HG03354 (cell line): ENCODE results near the gene DCX.
A peak's percentile ranks its signal among the peaks of the same experiment; 100 is the strongest.

Source experiments
- ATAC-seq: cut with Tn5 transposase; IDR thresholded peaks from one replicate; pipeline ENCODE4 v1.9.1; 2021; ENCODE audit warnings: mild to moderate bottlenecking; ENCODE audit not compliant: unreplicated experiment, poor library complexity, severe bottlenecking

The DCX gene

GRCh38 chrX:111411983-111412382 lies at the start of gene DCX:
TSS of gene DCX (minus strand) at chrX:111412192. CDS start at chrX:111410398, 1,794 bp downstream.
- ATAC-seq: no peak

- no peak for ATAC-seq
Measured at GRCh38 chrX:111460607-111461006, 48.6 kb upstream of the DCX start.

- ATAC-seq: peak; percentile 88
Measured at GRCh38 chrX:111447298-111447697, 35.3 kb upstream of the DCX start.

- peak; percentile 58 for ATAC-seq
Measured at GRCh38 chrX:111445485-111445884, 33.5 kb upstream of the DCX start.

DNA sequence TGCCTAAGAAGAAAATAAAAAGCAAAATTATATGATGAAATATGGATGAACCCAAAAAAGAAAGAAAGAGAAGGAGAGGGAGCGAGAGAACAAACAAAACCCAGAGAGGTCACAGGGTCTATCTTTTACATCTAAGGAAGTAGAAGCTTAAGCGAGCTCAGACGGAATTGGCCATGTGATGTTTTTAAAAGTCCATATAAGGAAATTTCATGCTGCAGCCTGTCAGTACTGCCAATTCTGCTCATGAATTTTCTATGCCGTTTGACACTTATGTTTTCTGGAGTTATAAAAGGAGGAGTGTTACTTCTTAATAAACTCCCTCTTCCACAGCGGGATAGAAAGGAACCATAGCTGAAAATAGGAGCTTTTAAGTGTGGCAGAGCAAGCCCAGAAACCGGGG lies 32.9 kb upstream of the DCX start:
- no peak for ATAC-seq

DNA sequence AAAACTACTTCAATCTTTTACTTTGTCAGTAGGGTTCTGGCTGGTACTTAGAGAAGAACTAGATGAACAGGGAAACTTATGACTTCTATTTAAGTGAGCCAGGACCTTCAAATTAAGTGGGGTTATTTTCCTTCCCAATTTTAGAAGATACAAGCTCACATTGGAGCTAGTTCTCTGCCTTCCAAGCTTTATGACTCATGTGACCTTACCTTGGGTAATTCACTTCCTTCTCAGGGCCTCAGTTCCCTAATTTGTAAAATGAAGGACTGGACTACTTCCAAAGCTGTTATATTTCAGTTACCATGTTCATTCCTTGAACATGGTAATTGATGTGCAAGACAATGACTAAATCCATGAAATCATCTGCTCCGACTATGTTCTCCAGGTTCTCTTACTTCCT lies 32.0 kb upstream of the DCX start:
- ATAC-seq: no peak

- no peak for ATAC-seq
Measured at GRCh38 chrX:111442791-111443190, 30.8 kb upstream of the DCX start.

DNA sequence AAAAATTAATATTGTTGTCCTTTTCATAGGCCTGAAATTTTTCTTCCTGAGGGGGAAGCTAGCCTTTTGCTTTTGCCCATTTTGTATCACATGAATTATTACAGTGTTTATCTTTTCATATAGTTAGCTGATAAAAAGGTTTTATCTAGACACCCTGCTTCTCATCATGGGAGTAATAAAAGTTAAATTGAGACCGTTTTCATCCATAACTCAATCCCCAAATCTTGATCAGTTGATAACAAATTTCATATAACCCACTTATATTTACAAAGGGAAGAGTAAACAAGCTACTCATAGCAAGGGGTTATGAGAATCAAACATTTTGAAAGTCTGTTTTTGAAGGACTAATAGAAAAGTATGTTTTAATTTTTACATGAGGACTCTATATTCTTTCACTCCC lies 23.5 kb upstream of the DCX start:
- no peak for ATAC-seq

DNA sequence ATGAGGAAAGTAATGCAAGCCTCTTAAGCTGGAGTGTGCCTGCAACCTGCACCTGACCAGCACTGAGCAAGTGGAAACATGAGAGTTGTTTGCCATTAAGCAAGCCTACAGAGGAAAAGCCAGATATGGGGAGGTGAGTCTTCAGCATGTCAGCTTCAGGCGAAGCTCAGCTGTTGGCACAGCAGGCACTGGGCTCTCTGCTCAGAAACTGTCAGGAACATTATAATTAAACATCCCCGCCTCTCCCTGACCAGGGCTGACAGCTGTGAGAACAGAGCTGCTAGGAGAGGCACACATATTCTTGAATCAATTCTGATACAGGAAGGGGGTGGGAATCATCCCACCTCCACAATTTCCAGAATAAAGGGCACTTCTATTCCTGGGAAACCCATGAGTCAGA lies 19.0 kb upstream of the DCX start:
- ATAC-seq: no peak

- no peak for ATAC-seq
Measured at GRCh38 chrX:111411557-111411956, 435 bp downstream of the DCX start.

DNA sequence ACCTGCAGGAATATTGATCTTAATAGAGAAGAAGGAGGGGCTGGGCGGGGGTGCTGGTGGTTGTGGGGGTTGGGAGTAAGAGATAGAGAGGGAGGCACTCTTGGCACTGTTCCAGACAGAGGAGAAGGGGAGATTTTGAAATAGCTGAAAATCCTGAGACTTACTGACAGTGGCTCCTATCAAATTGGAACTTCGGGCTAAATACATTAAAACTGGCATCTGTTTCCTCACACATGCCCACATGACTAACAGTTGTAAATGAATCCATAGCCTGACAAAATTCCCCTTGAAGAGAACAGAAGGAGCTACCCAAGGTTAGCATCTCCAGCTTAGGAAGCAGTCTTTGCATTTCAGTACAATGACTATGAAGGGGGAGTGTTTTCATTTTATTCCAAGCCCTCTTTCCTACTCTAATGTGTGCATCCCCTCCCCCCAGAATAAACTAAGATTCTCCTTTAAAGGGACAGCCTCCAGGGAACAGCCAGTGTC lies 1.4 kb downstream of the DCX start:
- no peak for ATAC-seq

- no peak for ATAC-seq
Measured at GRCh38 chrX:111409326-111409725, 2.7 kb downstream of the DCX start.

DNA sequence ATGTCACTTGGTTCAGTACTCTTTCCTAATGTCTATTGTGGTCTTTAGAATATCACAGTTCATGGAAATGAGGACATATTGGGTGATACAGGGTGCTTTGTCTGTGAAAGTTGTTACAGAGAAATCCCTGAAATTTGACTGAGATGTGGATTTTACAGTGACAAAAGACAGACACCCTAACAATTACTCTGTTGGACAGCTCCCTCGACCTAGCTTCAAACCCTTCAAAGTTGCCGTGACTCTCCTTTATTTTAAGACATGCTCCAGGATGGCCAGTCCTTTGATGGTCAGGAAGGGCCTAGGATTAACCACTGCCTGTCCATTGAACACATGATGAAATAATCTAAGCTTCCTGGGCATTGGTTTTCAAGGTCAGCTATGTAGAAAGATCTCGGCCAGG lies 4.0 kb downstream of the DCX start:
- no peak for ATAC-seq

DNA sequence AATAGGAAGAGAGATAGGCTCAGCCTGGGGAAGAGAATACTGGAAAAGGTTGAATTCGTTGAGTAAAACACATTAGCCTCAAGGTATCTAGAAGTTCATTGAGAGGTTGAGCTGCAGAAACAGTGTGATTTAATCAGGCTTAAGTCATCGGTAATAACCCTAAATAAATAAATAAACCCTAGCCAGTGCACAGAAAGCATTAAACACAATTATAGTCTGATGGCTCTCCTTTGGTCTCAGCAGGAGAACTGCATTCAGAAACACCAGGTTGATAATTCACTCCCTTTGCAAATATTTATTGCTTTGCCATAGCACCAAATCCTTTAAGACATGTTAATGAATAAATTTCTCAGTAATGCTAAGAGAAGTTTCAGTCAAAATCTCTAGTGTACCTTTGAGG lies 9.6 kb downstream of the DCX start:
- ATAC-seq: no peak

DNA sequence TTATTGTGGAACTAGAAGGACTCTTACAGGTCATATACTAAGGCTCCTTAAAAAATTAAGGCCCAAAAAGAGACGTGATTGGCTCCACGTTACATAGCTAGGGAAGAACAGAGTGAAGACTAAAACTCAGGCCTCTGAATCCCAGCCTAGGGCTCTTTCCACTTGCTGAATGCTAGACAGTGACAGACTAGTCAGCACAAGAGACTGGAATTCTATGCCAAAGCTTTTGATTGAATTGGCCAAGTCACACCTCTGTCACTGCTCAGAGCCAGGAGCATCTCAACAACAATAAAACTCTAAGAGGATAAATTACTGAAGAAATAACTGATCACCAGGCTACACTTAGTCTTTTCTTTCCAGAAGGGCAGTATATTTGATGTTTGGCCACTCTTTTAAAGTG lies 16.8 kb downstream of the DCX start:
- no peak for ATAC-seq

- ATAC-seq: no peak
Measured at GRCh38 chrX:111394569-111394968, 17.4 kb downstream of the DCX start.

GRCh38 chrX:111387470-111388070 lies 24.4 kb downstream of the DCX start:
- no peak for ATAC-seq

- no peak for ATAC-seq
Measured at GRCh38 chrX:111386615-111387233, 25.3 kb downstream of the DCX start.

GRCh38 chrX:111386077-111386476 lies 25.9 kb downstream of the DCX start:
- ATAC-seq: no peak

DNA sequence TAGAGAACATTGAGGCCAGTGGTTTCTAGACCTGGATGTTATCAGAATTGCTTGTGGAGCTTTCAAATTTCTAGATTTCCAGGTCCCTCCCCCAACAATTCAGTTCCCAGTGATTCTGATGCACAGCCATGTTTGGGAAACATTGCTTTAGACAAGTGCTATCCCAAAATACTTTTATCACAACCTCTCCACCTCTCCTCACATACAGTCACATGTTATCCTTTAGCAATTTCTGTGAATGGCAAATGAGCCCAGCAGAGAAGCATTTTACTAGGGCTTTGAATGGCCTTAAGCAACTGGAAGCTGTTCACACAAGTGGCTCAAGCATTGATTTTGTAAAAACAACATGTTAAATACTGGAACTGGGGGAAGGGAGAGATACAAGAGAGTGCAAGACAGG lies 29.7 kb downstream of the DCX start:
- no peak for ATAC-seq

DNA sequence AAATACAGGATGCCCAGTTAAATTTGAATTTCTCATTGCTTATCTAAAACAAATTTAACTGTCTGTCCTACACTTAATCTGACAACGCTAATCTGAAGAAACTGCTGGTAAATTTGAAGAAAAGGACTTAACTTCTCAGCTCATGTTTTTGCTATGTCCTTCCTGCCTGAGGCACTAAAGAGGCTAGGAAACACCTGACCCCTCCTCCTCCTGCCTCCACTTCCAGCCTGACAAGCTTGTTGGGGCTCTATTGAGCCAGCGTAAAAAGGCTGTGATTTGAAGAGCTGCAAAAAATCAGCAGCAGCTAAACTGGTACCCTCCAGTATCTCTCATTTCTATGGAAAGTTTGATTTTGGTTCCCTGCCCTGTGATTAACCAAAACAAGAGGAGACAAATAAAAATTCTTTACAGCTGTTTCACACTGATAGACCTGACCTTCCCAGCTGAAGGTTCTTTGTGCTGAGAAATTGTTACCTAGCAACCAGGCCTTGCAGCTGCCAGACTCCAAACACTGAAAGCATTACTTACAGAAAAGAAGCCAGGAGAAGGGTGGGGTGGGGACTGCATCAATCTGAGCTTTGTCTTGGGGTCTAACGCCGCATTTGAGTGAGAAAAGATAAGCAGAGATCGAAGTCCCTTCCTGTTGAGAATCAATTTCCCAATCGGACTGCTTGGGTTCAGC lies 35.0 kb downstream of the DCX start:
- no peak for ATAC-seq
